Measurements from ENCODE around the gene CIC. TPM values are rescaled to one million over a fixed set of nuclear protein-coding genes. Genes with fewer than 3 reads are reported as not detected.

The CIC gene
- total and polyA plus RNA-seq, 2 of the 13 experiments (the other 11 are each of a cell fraction or from before 2014, with no cell fraction given): 5.9 to 8.0 TPM

DNA sequence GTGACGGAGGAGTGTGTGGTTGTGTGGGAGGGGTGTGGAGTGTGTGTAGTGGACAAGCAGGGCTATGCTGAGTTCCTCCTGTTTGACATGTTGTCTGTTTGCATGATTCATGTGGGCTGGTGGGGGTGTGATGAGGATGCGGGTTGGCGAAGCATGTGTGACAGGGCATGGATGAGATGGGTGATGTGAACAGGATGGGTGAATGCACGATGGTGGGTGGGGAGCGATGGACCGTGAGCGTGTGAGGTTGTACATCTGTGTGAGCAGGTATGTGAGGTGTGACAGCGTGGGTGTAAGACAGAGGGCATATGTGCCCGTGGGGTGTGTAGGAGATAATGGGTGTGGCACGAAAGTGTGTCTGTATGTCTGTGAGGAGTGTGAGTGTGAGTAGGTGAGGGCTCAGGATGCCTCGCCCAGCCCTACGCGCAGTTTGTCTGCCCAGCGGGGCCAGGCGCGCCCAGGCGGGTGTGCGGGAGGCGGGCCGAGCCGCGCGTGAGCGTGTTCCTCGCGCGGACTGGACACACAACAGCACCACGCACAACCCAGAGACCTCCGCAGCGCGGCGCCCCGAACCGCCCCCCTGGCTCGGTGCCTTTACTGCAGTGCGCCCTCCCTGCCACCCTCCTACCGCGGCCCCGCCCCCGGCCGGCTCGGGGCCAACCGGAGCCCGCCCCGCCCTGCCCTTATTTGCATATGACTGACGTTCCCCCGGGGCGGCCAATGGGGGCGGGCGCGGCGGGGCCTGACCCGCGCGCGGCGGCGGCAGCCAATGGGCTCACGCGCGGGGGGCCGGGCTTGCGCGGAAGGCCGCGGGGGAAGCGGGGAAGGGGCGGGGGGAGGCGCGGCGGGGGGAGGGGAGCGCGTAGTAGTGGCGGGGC, 14.4 kb downstream of the CIC start (continued):
- no peak for TF ChIP-seq NR2F1 (CRISPR knock-in tag; IDR thresholded peaks at IDR 0.05)
- TF ChIP-seq GLI4 (CRISPR knock-in tag; IDR thresholded peaks at IDR 0.05; ENCODE audit: borderline replicate concordance): no peak
- no peak for TF ChIP-seq RAD51 (IDR thresholded peaks at IDR 0.05; ENCODE audit: borderline replicate concordance)
- peak; percentile 22; the same call in 1 of the 2 replicates for TF ChIP-seq PHF8 (CRISPR knock-in tag; IDR thresholded peaks at IDR 0.05)
- TF ChIP-seq ARID3A (IDR thresholded peaks at IDR 0.05; ENCODE audit: low read depth, low read length): no peak
- TF ChIP-seq, protein P1, sequence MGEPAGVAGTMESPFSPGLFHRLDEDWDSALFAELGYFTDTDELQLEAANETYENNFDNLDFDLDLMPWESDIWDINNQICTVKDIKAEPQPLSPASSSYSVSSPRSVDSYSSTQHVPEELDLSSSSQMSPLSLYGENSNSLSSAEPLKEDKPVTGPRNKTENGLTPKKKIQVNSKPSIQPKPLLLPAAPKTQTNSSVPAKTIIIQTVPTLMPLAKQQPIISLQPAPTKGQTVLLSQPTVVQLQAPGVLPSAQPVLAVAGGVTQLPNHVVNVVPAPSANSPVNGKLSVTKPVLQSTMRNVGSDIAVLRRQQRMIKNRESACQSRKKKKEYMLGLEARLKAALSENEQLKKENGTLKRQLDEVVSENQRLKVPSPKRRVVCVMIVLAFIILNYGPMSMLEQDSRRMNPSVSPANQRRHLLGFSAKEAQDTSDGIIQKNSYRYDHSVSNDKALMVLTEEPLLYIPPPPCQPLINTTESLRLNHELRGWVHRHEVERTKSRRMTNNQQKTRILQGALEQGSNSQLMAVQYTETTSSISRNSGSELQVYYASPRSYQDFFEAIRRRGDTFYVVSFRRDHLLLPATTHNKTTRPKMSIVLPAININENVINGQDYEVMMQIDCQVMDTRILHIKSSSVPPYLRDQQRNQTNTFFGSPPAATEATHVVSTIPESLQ (CRISPR knock-in tag; conservative IDR thresholded peaks at IDR 0.05): no peak
- peak; percentile 56 for TF ChIP-seq CCAR2 (optimal IDR thresholded peaks at IDR 0.05; ENCODE audit: low read depth, low read length)
- 0 out of 2 replicates have a peak, but pooled peaks have one; percentile 48 for TF ChIP-seq EED (CRISPR knock-in tag; IDR thresholded peaks at IDR 0.05)
- no peak for TF ChIP-seq NR0B2 (CRISPR knock-in tag; IDR thresholded peaks at IDR 0.05)
- no peak for TF ChIP-seq SRSF9 (IDR thresholded peaks at IDR 0.05; ENCODE audit: borderline replicate concordance, insufficient read depth, low read depth, low read length, poor library complexity, severe bottlenecking)
- no peak for TF ChIP-seq SETDB1 (CRISPR knock-in tag; IDR thresholded peaks at IDR 0.05; ENCODE audit: borderline replicate concordance)
- TF ChIP-seq, protein P2, sequence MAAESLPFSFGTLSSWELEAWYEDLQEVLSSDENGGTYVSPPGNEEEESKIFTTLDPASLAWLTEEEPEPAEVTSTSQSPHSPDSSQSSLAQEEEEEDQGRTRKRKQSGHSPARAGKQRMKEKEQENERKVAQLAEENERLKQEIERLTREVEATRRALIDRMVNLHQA (CRISPR knock-in tag; IDR thresholded peaks at IDR 0.05): no peak
- peak; percentile 61; the same call in 1 of the 2 replicates for TF ChIP-seq ZBTB7B (CRISPR knock-in tag; IDR thresholded peaks at IDR 0.05)
- no peak for TF ChIP-seq ZFY (CRISPR knock-in tag; IDR thresholded peaks at IDR 0.05)
- TF ChIP-seq, protein P3, sequence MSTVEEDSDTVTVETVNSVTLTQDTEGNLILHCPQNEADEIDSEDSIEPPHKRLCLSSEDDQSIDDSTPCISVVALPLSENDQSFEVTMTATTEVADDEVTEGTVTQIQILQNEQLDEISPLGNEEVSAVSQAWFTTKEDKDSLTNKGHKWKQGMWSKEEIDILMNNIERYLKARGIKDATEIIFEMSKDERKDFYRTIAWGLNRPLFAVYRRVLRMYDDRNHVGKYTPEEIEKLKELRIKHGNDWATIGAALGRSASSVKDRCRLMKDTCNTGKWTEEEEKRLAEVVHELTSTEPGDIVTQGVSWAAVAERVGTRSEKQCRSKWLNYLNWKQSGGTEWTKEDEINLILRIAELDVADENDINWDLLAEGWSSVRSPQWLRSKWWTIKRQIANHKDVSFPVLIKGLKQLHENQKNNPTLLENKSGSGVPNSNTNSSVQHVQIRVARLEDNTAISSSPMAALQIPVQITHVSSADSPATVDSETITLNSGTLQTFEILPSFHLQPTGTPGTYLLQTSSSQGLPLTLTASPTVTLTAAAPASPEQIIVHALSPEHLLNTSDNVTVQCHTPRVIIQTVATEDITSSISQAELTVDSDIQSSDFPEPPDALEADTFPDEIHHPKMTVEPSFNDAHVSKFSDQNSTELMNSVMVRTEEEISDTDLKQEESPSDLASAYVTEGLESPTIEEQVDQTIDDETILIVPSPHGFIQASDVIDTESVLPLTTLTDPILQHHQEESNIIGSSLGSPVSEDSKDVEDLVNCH (CRISPR knock-in tag; IDR thresholded peaks at IDR 0.05): no peak
- no peak; the same call in 1 of the 2 replicates for TF ChIP-seq CREB1 (IDR thresholded peaks at IDR 0.05)
- TF ChIP-seq CREB1 (CRISPR knock-in tag; IDR thresholded peaks at IDR 0.05): no peak
- no peak for TF ChIP-seq ZBTB43 (CRISPR knock-in tag; conservative IDR thresholded peaks at IDR 0.05)
- TF ChIP-seq ZNF761 (CRISPR knock-in tag; conservative IDR thresholded peaks at IDR 0.05): no peak
